ENCODE results near the gene DARS1. TPM values are rescaled to one million over a fixed set of nuclear protein-coding genes. Genes with fewer than 3 reads are reported as not detected.

Gene DARS1
- total RNA-seq (2022; extraction: Qiagen RNA extraction; ENCODE audit: low read depth): 56.2 to 69.0 TPM (median 59.6 TPM) in 5 replicates

DNA sequence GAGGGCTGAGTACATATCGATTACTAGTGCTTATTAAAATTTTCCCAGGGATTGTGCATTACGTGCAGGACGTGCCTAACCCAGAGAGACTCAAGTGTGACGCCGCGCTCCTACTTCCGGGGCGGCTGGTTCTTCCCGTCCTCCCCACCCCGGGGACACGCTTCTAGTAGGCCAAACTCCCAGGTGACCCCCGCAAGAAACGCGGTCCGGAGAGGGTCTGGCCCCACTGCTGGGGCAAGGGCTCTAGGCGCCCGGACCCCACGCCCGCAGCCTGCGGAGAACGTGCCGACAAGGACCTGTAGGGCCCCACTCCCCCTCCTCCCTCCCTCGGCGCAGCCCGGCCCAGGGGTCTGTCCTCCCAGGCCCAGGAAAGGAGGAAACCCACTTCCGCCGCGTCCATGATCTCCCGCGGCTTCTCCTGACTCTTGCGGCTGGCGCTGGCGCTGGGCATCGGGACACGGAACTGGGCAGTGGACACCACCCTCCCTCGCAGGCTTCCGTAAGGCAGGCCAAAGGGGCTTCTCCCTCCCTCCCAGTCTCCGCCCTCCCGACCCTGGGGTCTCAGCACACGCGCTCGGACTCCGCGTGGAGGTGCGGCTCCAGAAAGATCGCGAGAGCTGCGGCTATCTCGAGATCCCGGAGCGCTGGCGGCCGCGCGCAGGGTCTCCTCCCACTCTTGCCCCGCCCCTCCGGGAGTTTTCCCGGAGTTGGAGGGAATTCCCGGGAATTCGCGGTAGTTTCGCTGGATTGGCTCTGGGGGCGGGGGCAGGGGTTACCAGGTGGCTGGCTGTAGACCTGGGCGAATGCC, at the start of gene DARS1:
Gene DARS1 (minus strand): TSS at position 609 of the 808 bp plus-strand sequence. CDS start 158 bp downstream, at position 451.

DNA sequence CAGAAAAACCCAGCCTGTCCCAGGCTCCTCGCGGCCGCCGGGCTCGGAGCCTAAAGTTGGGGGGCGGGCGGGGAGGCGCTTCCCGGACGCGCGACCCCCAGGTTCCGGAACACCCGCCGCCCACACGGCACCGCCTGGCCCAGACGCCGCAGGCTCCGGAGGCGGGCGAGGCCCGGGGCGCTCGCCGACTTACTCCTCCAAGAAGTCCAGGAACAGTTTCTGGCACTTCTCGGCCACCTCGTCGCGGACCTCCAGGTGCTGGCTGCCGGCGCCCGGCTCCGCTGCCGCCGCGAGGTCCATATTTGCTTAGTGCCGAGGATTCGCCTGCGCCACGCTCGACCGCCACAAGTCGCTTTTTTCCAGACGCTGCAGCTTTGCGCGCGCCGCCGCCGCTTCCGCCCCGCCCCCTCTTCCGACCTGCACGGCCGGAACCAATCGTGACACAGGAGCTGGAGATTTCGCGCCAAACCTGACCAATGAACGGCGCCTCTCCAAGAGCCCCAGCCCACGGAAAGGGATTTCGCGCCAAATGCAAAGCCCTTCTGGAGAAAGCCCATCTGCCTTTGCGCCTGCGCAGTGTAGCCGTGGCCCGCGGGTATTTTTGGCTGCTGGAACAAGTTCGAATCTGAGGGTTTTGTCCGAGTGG, 109.2 kb downstream of the DARS1 start, which contains the start of gene MCM6:
Gene MCM6 (minus strand): TSS at position 378 of the 646 bp plus-strand sequence. CDS start 78 bp downstream, at position 300.

Other genes starting within 250 kb of the DARS1 start
- gene UBXN4, start 243.8 kb downstream of the DARS1 start, total RNA-seq (2022; extraction: Qiagen RNA extraction; ENCODE audit: low read depth): 36.9 to 50.6 TPM (median 45.2 TPM) in 5 replicates
- 0.02 to 0.06 TPM (median 0.02 TPM) in 5 replicates for gene LCT, start 148.4 kb downstream of the DARS1 start, total RNA-seq (2022; extraction: Qiagen RNA extraction; ENCODE audit: low read depth)
- gene MCM6, start 109.2 kb downstream of the DARS1 start, total RNA-seq (2022; extraction: Qiagen RNA extraction; ENCODE audit: low read depth): 50.5 to 57.0 TPM (median 56.0 TPM) in 5 replicates
- 0.38 to 1.0 TPM (median 0.58 TPM) in 5 replicates for gene CXCR4, start 132.5 kb upstream of the DARS1 start, total RNA-seq (2022; extraction: Qiagen RNA extraction; ENCODE audit: low read depth)

Data from A549 treated with DMSO at 1 μM for 4 hours (cell line).